HG03039 (cell line): ENCODE measurements around the gene PLEKHA7.

ENCODE experiments used
- ATAC-seq: cut with Tn5 transposase; IDR thresholded peaks from one replicate; pipeline ENCODE4 v1.9.1; 2021; ENCODE audit warnings: mild to moderate bottlenecking, moderate library complexity; ENCODE audit not compliant: unreplicated experiment

Gene PLEKHA7

DNA sequence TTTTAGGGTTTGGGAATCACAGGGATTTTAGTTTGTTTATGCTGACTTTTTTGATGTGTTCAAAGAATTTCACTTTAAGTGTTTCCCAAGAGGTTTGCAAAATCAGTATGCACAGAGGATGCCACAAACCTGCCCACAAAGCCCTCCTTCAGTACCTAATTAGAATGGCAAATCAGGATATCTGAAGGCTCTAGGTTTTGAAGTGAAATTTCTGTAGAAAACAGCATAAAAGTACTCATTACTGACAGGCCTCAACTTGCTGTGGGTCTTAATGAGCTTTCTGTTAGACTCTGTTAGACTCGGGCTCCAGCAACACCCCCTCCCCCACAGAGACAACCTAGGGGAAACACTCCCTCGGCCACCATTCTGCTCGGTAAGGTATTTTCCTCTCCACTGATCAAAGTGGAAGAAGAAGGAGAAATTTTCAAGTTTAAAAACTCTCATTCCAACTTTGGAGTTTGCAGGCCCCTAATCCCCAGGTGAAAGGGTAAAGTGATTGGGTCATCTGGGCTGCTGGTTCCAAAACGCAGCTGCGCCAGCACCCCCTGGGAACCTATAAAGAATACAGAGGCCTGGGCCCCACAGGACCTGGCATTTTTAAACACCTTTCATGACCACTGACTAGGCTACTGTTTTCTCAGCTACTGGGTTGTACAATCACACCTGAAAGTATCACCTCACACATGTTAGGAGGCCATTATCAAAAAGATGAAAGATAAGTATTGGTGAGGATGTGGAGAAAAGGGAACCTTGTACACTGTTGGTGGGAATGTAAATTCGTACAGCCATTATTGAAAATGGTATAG, 67.5 kb downstream of the PLEKHA7 start:
- ATAC-seq = peak; percentile 50

DNA sequence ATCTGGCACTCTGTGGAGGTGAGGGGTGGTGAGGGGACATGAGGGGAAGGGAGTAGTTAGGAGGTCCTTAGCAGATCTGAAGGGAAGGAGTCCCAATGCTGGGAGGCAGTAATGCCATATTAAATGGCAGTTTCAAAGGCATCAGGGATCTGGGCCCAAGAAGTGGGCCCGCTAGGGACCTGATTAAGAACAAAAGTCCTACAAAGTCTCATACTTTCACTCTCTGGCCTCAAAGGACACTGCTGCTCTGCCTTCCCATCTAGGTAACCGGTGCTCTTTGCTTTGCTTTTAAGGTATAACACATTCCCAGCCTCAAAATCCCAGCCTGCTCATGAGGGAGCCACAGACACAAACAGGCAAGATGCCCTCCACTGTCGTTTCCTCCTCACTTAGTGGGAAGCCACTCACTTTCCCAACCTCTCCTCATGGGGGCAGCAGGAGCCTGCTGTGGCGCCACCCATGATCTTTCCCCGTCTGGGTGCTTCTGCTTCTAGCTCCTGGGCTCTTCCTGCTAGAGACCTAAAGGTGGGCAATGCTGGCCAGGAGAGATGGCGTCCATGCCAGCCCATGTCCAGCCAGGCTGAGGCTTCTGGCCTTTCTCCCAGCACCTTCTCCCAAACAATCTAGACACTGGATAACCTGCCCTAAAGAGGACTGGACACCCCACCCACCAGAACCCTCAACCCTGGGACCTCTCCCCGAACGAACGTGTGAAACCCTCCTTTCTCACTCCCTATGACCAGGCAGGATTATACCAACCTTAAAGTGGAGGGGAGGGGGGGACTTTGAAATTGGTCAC, 68.3 kb downstream of the PLEKHA7 start:
- ATAC-seq = peak; percentile 67

DNA sequence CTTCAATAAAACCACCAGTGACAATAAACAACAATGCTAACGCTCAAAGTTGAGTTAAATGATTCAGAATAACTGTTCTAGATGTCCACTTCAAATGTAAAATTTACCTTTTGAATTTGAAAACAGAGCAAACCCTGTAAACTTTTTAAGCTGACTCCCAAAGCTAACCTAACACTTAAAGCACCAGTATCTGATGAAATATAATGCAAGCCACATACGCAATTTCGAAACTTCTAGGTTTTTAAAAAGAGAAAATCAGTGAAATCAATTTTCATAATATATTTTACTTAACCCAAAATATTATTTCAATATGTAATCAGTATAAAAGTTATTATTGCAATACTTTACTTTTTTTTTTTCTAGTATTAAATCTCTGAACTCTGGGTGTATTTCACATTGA, 71.3 kb downstream of the PLEKHA7 start:
- no peak for ATAC-seq

DNA sequence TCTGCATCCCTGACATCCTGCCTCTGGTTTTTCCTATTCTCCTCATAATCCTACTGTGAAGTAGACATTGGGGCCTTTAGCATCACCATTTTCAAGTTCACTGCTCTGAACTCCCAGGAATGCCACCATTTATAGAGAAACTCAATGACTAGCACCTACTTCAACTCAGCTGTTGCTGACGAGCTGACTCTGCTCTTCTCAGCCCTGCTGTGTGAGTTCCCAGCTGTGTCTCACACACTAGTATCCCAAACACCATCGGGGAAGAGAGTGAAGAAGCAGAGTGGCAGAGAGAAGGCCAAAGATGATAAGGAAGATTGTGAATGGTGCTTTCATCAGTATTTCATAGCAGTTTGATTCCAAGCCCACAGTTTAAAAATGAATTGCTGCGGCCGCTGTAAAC, 71.9 kb downstream of the PLEKHA7 start:
- no peak for ATAC-seq

DNA sequence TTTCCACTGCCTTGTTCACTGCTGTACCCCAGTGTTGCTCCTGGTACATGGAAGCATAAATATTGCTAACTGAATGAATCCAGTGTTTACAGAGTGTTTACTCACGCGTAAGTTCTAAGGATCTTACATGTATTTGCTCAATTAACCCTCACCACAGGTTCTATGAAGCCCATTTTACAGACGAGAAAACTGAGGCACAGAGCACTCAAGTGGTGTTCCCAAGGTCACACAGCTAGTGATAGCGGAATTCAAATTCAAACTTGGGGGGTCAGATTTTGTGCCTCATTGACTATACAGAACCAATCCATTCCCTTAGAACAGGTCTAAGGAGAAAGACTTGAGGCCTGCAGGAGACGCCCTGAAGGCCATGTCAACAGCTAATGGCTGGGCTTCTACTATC, 72.3 kb downstream of the PLEKHA7 start:
- ATAC-seq = no peak

DNA sequence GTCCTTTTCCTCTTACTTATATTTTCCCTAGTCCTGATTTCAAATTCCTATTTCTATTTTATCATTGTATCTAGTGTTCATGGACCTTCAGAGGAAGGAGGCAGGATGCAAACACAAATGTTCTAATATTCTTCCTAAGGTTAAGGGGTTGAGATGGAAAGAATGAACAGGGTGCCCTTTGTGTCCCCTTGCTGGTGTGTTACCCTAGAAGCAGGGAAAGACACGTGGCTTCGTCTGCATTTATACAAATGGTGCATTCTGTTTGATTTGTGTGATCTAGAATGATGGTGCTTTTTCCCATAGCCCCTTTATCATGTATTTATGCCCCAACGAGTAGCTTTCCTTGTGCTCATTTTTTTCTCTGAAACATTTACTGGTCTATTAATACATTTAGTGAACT, 76.2 kb downstream of the PLEKHA7 start:
- ATAC-seq = no peak

DNA sequence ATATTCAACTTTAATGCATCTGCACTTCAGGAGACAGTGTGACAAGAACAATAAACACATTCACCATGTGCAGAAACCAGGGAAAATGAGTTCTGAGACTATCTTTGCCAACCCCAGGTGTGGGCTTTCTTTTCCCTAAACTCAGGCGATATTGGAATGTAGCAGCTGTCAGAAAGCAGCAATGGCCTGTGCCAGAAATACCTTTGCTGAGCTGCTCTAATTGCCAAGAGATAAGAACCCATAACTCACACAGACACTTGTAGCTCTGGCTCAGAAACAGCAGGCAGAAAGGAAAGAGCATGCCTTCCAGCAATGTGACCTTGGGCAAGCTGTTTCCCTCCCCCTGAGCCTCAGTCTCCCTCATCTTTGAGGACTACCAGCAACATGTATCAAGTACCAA, 77.6 kb downstream of the PLEKHA7 start:
- ATAC-seq = no peak

DNA sequence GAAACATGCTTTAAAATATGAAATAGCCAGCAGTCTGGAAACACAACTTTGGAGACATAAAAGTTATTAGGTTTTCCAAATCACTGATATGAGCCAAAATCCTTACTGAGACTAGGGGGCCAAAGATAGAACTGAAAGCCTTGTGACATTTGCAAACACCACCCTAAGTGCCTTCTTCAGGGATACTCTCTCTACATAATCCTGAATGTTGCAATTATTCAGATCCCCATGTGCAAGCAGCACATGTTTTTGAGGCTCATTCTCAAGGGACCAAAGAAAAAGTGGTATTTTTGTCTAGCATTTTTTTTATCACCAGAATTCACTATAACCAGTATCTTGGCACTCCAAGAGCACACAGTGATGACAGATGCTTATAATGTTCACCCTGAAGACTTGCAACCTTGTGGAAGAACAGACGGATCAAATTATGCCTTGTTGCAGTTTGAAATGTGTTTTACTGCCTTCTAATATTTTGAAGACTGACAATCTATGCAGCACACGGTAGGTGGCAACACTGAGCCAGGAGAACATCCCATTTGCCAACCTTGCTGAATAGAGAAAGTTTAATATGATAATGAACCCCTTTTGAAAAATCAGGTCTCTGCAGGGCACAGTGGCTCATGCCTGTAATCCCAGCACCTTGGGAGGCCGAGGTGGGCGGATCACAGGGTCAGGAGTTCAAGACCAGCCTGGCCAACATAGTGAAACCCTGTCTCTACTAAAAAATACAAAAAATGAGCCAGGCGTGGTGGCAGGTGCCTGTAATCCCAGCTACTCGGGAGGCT, 78.5 kb downstream of the PLEKHA7 start:
- no peak for ATAC-seq

DNA sequence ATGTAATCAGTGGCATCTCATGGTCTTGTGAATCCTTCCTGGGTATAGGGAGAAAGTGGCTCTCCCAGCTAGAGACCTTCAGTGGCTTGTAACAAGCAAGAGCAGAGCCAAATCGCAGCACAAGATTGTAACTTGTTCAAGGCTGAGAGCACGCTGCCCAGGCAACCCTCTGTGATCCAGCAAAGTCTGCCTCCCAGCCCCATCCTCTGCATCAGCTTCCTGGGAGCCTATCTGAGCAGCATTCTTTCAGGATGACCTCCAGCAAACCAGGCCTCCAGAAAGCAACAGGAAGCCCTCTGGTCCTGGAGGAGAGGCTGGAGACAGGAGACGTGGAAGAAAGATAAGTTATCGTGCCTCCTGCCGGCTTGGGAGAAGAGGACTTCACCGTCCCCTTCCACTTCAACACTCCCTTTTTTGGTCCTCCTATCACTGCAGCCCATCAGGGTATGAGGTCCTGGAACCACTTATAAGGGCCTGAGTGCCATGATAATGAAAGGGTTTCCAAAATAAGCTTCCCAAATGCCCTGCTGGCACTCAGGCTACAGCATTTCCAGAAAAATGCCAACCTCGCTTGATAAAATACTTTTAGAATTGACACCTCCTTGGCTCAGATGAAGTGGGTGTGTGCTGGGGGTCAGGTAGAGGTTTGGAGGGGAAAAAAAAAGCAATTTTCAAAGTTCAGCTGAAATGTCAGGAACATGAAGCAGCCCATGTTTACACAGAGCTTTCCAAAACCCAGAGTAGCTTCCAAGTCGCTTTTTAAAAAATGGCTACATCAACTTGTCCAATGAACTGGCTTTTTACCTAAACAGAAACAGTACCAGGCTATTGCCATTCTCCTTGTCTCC, 80.2 kb downstream of the PLEKHA7 start:
- no peak for ATAC-seq

DNA sequence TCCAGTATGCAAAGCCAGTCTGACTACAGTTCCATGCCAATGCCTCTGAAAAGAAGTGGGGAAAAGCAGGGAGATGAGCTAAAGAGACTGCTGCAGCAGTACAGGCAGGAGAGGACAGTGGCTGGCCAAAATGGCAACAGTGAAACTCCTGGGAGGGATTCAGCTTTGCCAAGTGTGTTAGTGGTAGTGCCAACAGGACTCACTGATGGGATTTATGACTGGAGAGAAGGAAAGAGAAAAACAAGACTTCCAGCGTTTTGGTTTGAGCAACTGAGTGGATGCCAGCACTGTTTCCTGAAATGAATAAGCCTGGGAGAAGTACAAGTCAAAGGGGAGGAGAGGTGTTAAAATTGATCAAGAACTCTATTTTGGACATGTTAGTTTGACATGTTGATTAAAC, 80.9 kb downstream of the PLEKHA7 start:
- ATAC-seq = no peak

DNA sequence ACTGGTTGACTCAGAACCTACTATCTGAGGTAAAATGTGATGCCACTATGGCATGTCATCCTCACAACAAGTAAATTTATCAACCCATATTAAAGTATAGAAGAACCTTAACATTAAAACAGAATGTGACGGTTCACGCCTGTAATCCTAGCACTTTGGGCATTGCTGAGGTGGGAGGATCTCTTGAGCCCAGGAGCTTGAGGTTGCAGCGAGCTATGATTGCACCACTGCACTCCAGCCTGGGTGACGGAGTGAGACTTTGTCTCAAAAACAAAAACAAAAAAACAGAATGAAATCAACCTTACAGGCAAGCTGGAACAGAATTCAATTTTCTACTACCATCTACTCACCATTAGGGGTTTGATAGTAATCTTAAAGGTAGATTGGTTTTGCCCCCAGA, 86.2 kb downstream of the PLEKHA7 start:
- ATAC-seq = no peak

DNA sequence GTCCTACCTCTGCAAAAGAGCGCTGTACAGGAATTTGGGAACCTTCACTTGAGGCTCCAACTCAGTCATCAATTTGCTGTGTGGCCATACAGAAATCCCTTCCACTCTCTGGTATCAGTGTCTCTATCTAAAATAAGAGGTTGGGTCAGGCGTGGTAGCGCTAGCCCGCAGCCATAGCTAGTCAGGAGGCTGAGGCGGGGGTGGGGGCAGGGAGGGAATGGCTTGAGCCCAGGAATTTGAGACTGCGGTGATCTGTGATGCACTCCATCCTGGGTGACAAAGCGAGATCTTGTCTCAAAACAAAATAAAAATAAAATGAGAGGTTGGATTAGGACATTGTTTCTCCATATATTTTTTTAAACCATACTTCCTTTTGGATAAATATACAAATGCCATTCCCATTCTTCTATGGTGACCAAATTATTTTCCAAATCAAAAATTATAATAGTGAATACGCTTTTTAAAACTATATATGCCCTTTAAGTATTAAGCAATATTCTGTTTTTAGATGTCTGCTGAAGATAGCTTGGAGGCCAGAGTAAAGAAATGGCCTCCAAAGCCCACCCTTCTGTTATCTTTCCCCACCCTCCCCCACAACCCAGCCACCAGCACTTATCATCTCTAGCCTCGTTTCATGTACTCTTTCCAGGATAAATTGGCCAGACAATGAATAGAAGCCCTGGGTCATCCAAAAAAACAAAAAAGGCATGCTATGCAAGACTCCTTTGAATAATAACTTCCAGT, 87.2 kb downstream of the PLEKHA7 start:
- ATAC-seq = no peak

DNA sequence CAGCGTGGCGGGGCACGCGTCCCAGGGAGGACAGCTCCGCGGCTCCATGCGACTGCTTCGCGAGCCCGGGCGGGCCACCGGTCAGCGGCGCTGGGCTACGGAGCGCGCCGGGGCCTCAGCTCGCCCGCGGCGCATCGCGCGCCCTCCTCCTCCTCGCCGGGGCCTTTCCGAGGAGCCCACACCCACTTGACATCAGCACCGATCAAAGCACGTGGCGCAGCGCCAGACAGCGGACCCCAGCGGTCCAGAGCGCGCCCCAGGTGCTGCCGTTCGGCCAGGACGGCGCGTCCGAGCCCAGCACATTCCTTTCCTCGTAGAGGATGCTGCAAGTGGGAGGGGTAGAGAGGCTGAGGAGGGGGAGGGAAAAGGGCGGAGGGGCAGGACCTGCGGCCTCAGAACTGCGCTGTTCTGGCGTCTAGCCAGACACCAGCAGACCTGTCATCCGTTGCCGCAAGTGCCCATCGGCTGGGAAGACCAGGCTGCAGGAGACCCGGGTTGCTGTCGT, 88.6 kb downstream of the PLEKHA7 start:
- ATAC-seq = no peak

DNA sequence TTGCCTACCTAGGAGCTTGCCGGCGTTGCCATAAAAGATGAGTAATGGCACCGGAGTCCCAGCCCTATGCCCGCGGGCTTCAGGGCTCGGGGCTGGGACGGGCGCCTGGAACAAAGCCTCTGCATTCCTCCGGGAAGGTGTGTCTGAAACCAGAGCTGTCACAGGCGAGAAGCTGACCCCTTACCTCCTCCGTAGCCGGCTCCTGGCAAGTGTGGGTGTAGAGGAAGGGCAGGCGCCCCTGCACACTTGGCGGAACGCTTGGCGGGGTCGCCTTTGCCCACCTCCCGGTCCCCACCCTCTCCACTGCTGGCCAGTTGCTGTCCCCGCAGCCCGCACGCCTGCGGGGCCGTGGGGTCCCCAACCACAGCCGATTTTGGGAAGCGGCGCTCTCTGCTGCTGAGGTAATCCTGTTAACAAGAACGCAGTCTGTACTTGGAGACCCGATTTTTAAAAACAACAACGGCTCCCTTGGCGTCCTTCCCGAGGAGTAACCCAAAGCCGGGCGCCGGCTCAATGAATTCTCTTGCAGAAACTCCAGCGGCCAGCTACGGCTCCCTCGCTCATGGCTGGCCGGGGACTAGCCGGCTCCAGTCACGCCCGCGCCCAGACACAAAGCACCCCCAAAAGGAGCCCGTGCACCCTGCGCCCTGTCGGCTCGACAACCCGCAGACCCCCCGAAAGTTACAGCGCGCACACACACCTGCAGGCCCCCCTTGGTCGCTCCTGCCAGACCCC, 89.2 kb downstream of the PLEKHA7 start:
- peak; percentile 7 for ATAC-seq

DNA sequence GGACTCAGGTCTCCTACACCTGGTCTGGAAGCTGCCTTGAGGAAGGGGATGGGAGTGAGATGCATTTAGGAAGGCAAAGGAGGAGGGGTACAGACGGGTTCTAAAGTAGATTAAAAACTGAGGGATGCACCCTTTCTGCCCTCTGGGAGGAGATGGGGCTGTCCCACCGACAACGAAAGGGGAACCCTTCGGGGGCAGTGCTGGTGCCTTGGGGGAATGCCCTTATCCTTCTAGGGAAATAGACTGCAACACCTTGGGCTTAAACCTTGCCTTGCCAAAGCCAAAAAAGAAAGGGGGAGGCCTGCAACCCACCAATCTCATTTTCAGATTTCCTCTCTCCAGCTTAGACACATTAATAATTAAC, 89.8 kb downstream of the PLEKHA7 start:
- peak; percentile 39 for ATAC-seq

DNA sequence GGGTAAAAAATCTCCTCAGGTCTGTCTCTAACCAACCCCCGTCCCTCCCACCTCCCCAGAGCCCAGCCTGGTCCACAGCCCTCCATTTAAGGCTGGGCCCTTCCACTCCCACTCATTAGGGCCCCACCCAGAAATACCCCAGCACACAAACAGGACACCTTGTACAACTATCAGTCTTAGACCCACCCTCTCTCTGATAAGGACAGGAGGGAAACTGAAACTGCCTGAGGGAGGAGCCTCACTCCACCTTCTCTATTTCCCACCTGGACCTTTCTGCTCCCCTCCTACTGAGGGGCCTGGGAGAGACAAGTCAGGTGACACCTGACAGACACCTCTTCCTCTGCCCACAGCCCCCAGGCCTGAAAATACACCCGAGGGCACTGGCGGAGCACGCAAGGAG, 90.2 kb downstream of the PLEKHA7 start:
- peak; percentile 39 for ATAC-seq

DNA sequence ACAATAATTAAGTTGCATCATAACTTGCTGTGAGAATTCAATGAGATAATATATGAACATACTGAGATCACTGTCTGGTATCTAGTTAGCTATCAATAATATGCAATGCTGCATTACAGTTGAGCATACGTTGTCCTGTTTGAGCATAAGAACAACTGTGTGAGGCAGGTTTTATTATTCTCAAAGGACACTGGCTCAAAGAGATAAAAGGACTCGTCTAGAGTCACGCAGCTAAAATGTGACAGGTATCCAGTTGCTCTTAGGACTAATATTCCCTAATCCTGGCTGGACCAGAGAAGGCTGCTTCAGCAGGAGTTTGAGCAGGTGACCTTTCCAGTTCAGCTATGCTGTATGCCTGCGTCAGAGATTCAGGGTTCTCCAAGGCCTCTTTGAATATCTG, 92.5 kb downstream of the PLEKHA7 start:
- no peak for ATAC-seq

DNA sequence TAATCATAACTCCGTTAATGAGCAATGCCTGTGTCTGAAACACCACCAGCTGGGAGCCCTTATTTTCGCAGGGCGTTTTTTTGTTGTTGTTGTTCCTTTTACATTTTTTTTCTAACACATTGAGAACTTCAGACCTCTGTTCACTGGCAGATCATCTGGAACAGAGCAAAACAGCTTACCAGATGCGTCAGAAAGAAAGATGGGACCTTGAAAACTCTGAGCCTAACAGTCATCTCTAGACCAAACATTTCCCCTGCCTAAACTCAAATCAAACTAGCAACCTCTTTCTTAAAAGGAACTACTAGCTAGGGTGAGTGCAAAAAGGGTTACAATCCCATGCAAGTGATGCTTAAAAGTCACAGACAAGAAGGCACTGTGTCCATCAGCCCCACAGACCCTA, 93.2 kb downstream of the PLEKHA7 start:
- ATAC-seq = peak; percentile 32

DNA sequence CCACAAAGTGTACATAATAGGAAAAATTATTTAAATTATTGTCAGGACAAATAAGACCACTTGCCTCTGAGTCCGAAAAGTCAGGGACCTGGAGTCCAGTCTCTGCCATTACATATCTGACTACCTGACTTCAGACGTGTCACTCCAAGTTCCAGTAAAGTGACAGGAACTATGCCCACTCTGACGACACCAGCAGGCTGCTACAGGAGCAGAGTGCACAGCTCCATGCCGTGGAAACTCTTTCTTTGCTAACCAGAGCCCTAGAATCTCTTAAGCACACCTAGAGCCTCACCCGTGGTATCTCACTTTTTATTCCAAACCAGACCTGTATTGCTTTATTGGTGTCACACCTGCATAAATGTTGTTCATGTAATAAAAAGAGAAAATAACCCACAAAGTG, 93.7 kb downstream of the PLEKHA7 start:
- no peak for ATAC-seq
